Fibroblast of lung (primary cell): ENCODE data around the gene TTC38. TPM values are rescaled to one million over a fixed set of nuclear protein-coding genes. Genes with fewer than 3 reads are reported as not detected.

Experiments used
- DNase-seq, 2 donors: peaks; one replicate each; pipeline versions ENCODE4 v3.0.0 to v3.0.0-alpha.2; 2010; ENCODE audit warnings: low read depth in 2 of 2
- H2AFZ ChIP-seq: 2 replicates; pipeline ENCODE4 v1.5.1; 2012; ENCODE audit warnings: low read length, control low read depth, inconsistent platforms
- H3K27ac ChIP-seq: 2 replicates; pipeline ENCODE4 v1.5.1; 2011; ENCODE audit warnings: low read length, control low read depth; ENCODE audit not compliant: insufficient read depth
- H3K27me3 ChIP-seq: 2 replicates; pipeline ENCODE4 v1.5.1; 2011; ENCODE audit warnings: mild to moderate bottlenecking, low read length; ENCODE audit not compliant: control insufficient read depth, insufficient read depth
- H3K36me3 ChIP-seq: 2 replicates; pipeline ENCODE4 v1.5.1; 2011; ENCODE audit warnings: low read length; ENCODE audit not compliant: control insufficient read depth, insufficient read depth
- H3K4me1 ChIP-seq: 2 replicates; pipeline ENCODE4 v1.5.1; 2011; ENCODE audit warnings: low read length; ENCODE audit not compliant: control insufficient read depth, insufficient read depth; ENCODE audit errors: extremely low read depth
- H3K4me2 ChIP-seq: 2 replicates; pipeline ENCODE4 v1.5.1; 2011; ENCODE audit warnings: low read length, control low read depth; ENCODE audit not compliant: insufficient read depth; ENCODE audit errors: extremely low read depth
- H3K4me3 ChIP-seq, 4 experiments: fragments of 200-600 bp in 1 of 4; sonication (generic) in 1 of 4; replicated peaks in 1 of 4; 2 replicates each; pipeline ENCODE4 v1.5.1; 2011 to 2016; ENCODE audit warnings: low read length in 4 of 4, low read depth in 3 of 4, mild to moderate bottlenecking in 3 of 4, control low read depth in 2 of 4, inconsistent platforms in 1 of 4, mixed read lengths in 1 of 4; ENCODE audit not compliant: insufficient read depth in 1 of 4; ENCODE audit errors: control extremely low read depth in 1 of 4
- H3K79me2 ChIP-seq: 2 replicates; pipeline ENCODE4 v1.5.1; 2012; ENCODE audit warnings: mild to moderate bottlenecking, low read length, inconsistent platforms; ENCODE audit not compliant: control insufficient read depth, insufficient read depth
- H3K9ac ChIP-seq: 2 replicates; pipeline ENCODE4 v1.5.1; 2011; ENCODE audit warnings: mild to moderate bottlenecking, low read length, control low read depth; ENCODE audit not compliant: insufficient read depth
- H3K9me3 ChIP-seq: 2 replicates; pipeline ENCODE4 v1.5.1; 2012; ENCODE audit warnings: low read depth, low read length; ENCODE audit not compliant: control insufficient read depth, insufficient read depth
- H4K20me1 ChIP-seq: 2 replicates; pipeline ENCODE4 v1.5.1; 2011; ENCODE audit warnings: low read length; ENCODE audit not compliant: control insufficient read depth, insufficient read depth; ENCODE audit errors: extremely low read depth
- CTCF ChIP-seq, 2 donors: IDR thresholded peaks in 1 of 2; conservative IDR thresholded peaks in 1 of 2; 1 replicate in 1 of 2; 2 replicates in 1 of 2; pipeline ENCODE4 v1.5.1; 2011 to 2012; ENCODE audit warnings: low read length in 2 of 2, control low read depth in 1 of 2, inconsistent platforms in 1 of 2, low read depth in 1 of 2, mild to moderate bottlenecking in 1 of 2
- EZH2 ChIP-seq: IDR thresholded peaks from 2 replicates; pipeline ENCODE4 v1.5.1; 2012; ENCODE audit warnings: low read length, control low read depth, mild to moderate bottlenecking; ENCODE audit errors: missing control alignments
- polyA plus RNA-seq, 2 donors: library from polyadenylated mRNA; depleted of rRNA in 1 of 2; stranded (reverse) in 1 of 2; unstranded in 1 of 2; fragments of >200 nt; gene quantifications; 2 replicates each; pipeline ENCODE4 v1.2.1, GENCODE V29; 2011 to 2012; ENCODE audit warnings: missing spikeins in 1 of 2
- total RNA-seq: library from RNA; depleted of rRNA; stranded (reverse); fragments of >200 nt; gene quantifications from 2 replicates; pipeline ENCODE4 v1.2.1, GENCODE V29; 2014

TTC38 gene
- total and polyA plus RNA-seq, 2 donors (not counting 1 experiment from before 2014, with no cell fraction given): 17.6 to 27.6 TPM

DNA sequence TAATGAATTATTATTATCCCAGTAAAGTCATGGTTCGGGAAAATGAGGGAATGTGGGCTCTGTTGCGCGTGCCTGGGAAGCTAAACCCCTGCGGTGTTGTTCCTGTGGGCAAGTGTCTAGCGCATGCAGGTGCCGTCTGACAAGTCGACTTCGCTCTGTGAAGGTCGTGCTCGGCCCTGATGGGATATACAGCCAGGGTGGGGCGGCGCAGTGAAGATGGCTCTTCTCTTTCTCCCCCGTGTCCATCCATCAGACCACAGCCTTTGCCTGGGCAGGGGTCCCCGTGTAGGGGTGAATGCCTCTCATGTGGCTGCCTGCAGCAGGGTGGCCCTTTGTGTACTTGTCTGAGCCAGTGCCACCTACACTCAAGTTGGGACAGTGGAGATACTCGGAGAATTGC lies 54.9 kb downstream of the TTC38 start:
- Histone ChIP-seq H3K4me3 (no peak overlapping the region), H3K27ac (no peak overlapping the region), H2AFZ (no peak overlapping the region), H3K79me2 (peaks cover 6% of the 10 kb centered on the region), H3K36me3 (peaks cover 18% of the 10 kb centered on the region), H3K27me3 (no peaks in the 10 kb centered on the region), H4K20me1 (no peaks in the 10 kb centered on the region), H3K9ac (no peak overlapping the region), H3K4me2 (no peak overlapping the region), H3K4me1 (no peaks in the 10 kb centered on the region), H3K9me3 (no peaks in the 10 kb centered on the region)
- no peak for TF ChIP-seq EZH2
- TF ChIP-seq CTCF (conservative IDR thresholded peaks at IDR 0.05 in 1 of 2, IDR thresholded peaks at IDR 0.05 in 1 of 2; ENCODE audit: low read depth in 1 of 2, low read length in 2 of 2): no peak
- no peak for DNase-seq

GRCh38 chr22:46323162-46323561 lies 55.4 kb downstream of the TTC38 start:
- TF ChIP-seq CTCF (conservative IDR thresholded peaks at IDR 0.05 in 1 of 2, IDR thresholded peaks at IDR 0.05 in 1 of 2; ENCODE audit: low read depth in 1 of 2, low read length in 2 of 2): no peak
- no peak for TF ChIP-seq EZH2
- Histone ChIP-seq H2AFZ (no peak overlapping the region), H3K27me3 (no peaks in the 10 kb centered on the region), H3K4me1 (no peaks in the 10 kb centered on the region), H3K27ac (no peak overlapping the region), H3K36me3 (peaks cover 17% of the 10 kb centered on the region), H3K4me2 (no peak overlapping the region), H3K79me2 (peaks cover 6% of the 10 kb centered on the region), H4K20me1 (no peaks in the 10 kb centered on the region), H3K9ac (no peak overlapping the region), H3K9me3 (no peaks in the 10 kb centered on the region), H3K4me3 (no peak overlapping the region)
- DNase-seq: no peak

GRCh38 chr22:46326066-46326680 lies 58.4 kb downstream of the TTC38 start:
- TF ChIP-seq EZH2 (no peak), CTCF (conservative IDR thresholded peaks at IDR 0.05 in 1 of 2, IDR thresholded peaks at IDR 0.05 in 1 of 2; ENCODE audit: low read depth in 1 of 2, low read length in 2 of 2) (no peak)
- no peaks in the 10 kb centered on the region for H3K79me2 ChIP-seq
- H3K36me3 ChIP-seq: peaks cover 17% of the 10 kb centered on the region
- no peaks in the 10 kb centered on the region for H3K27me3 ChIP-seq
- no peak overlapping the region for H3K9ac ChIP-seq
- no peak overlapping the region for H3K27ac ChIP-seq
- no peak overlapping the region for H3K4me2 ChIP-seq
- no peaks in the 10 kb centered on the region for H3K4me1 ChIP-seq
- no peak overlapping the region for H2AFZ ChIP-seq
- no peak overlapping the region for H3K4me3 ChIP-seq
- H3K9me3 ChIP-seq: no peaks in the 10 kb centered on the region
- no peak for DNase-seq
- no peaks in the 10 kb centered on the region for H4K20me1 ChIP-seq
